Activated T-cell treated with anti-CD3 and anti-CD28 coated beads for 1 hour (primary cell): ENCODE measurements around the gene TDP2.
A peak's percentile ranks its signal among the peaks of the same experiment; 100 is the strongest.

Experiments
- DNase-seq: peaks from one replicate; pipeline ENCODE4 v3.0.0-alpha.2; 2020; ENCODE audit warnings: low read depth

The TDP2 gene, protein sequence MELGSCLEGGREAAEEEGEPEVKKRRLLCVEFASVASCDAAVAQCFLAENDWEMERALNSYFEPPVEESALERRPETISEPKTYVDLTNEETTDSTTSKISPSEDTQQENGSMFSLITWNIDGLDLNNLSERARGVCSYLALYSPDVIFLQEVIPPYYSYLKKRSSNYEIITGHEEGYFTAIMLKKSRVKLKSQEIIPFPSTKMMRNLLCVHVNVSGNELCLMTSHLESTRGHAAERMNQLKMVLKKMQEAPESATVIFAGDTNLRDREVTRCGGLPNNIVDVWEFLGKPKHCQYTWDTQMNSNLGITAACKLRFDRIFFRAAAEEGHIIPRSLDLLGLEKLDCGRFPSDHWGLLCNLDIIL

DNA sequence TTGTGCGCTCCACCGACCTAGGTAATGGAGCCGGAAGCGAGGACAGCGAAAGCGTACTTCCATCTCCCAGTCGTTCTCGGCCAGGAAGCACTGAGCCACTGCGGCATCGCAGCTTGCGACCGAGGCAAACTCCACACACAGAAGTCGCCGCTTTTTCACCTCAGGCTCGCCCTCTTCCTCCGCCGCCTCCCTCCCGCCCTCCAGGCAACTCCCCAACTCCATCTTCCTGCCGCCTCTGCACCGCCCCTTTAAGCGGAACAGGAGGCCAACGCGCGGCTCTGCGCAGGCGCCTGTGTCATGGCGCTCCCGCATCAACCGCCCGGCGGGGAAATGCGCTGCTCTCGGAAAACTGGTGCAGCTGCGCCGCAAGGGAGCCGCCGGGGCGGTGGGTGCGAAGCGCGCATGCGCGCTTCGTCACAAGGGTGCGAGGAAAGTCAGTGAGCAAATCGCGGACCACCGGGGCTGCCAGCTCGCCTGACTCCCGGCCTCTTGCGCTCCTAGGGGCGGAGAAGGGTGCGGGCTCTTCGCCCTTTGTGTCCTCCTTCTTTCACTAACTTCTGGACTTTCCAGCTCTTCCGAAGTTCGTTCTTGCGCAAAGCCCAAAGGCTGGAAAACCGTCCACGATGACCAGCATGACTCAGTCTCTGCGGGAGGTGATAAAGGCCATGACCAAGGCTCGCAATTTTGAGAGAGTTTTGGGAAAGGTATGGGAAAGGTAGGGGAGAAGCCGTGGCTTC is at the start of gene TDP2, which contains the start of gene ACOT13:
TDP2 (minus strand) TSS at position 259 of the 737 bp plus-strand sequence; CDS start at position 222, 37 bp downstream.
ACOT13 (plus strand) TSS at position 437 of the 737 bp plus-strand sequence; CDS start at position 624, 187 bp downstream.
- peak; percentile 94 for DNase-seq

DNA sequence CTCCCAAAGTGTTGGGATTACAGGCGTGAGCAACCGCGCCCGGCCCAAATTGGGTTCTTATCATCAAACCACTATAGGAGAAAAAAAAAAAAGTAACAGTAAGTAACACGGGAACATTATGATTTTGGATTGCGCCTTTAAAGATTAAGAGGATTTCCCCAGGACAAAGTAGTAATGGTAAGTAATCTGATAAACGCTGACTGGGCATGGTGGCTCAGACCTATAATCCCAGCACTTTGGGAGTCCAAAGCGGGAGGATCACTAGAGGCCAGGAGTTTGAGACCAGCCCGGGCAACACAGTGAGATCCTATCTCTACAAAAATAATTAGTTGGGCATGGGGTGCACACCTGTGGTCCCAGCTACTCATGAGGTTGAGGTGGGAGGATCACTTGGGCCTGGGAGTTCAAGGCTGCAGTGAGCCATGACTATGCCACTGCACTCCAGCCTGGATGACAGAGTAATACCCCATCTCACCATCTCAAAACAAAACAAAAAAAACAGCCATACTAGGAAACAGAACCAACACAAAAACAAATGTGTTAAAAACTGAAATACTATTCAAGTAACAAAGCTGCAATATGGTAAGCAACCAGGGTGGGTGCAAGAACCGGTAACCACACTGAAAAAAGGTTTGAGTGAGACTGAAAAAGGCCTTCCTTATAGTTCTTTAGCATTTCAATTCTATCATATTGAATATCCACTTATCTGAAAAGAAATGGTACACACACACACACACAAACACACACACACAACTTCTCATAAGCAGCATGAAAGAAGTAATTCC is 44.0 kb upstream of the TDP2 start:
- DNase-seq, result no peak

DNA sequence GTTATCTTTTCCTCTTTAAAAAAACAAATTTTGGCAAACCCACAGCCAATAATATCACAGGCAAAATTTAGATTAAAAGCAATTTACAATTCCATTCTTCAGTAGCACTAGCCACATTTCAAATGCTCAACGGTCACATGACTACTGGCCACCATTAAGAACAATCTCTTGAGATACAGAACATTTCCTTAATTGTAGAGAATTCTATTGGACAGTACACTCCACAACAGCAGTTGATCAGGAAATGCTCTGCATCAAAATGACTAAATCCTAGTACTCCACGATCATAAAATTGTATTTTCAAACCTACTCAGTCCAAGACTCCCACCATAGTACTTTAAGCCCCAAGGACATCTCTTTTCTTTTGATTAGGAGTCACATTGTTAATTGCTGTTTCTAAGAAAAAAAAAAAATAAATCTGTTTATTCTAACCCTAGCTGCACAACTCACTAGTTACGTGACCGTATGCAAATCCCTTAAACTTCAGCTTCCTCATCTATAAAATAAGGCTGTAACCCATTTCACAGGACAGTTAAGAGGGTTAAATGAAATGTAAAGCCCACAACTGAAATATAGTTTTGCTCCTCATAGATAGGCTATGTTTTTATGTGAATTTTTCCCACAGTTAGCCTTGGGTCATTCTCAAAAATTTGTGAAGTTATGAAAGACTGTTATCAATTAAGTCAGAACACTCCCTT is 42.5 kb upstream of the TDP2 start:
- DNase-seq, result no peak

DNA sequence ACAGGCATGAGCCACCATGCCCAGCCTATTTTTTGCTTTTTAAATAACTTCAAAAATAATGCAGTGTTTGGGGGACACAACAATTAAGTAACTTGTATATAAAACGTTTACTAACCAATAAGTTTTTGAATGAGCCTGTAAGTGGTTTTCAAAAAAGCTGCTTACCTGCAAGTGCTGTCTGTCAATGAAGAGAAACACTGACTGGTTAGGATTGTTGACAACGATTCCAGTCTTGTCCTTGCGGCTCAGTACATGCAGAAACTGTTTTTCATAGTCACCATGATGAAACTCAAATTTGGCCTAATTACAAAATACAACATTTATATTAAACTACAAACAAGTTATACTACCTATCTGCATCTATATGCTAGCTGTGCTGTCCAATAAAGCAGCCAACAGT is 41.9 kb upstream of the TDP2 start:
- no peak for DNase-seq

DNA sequence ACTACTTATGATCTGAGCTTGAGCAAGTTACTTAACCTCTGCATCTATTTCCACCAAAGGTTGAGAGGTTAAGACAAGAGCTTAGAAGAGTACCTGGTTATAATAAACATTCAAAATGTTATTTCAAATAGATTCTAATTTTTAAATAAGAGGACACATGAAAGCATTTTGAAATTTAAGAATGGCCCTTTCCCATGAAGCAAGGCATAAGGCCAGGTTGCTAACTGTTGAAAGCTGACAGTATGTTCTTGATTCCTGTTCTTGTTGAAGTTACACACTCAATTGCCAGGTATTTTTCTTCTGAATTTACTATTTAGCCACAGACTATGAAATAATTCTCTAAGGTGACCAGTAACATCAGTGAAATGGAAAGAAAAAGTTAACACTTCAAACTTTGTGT is 37.8 kb upstream of the TDP2 start:
- no peak for DNase-seq

DNA sequence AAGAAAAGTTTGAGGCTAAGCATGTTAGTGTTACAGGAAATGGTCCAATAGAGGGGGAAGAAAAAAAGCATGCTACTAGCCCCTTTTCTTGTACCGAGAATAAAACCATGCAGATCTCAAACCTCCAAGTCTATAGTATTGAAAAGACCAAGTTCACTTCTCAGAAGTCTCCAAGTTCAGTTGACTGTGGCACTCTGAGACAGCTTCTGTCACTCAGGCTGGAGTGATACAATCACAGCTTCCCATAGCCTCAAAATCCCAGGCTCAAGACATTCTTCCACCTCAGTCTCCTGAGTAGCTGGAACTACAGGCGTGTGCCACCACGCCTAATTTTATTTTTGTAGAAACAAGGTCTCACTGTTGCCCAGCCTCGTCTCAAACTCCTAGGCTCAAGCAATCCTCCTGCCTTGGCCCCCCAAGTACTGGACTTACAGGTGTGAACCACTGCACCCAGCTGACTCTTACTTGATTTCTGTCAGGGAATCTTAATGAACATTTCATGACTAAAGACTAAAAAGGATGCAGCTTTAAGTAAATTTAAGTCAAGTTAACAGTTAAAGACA is 36.1 kb upstream of the TDP2 start:
- no peak for DNase-seq

DNA sequence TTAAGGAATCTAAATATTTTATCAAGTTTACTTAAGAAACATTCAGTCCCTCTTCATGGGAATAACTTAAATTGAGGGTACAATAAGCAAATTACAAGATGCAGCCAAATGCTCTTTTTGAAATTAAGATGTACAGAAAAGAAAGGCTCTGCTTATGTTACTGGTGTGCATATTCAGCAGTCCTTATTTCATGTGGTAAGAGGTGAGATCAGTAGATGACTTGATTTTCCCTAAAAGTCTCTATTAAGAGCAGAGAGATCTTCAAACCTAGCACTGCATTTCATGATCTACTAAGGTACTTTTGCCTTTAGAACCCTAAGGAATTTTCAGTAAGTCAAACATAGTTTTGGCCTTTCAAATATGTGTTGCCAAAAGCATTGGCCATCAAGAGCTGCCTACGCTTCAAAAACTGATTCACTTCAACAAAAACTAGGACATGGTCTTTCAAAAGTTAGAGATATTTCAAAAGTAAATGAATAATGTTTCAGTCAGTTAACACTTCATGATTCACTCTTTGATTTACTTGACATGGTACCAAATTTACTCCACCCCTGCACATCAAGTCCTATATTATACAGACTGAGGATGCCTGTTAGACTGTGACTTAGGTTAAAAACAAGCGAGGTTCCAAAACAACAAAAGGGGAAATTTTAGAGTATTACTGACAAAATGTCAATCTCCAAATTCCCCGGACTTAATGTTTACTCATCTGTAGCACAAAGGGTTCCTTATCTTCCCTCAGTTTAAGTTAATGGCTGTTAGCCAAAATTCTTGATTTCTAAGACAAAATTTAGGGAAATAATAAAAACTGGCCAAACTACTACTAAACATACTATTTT is 33.0 kb upstream of the TDP2 start:
- DNase-seq, result no peak

DNA sequence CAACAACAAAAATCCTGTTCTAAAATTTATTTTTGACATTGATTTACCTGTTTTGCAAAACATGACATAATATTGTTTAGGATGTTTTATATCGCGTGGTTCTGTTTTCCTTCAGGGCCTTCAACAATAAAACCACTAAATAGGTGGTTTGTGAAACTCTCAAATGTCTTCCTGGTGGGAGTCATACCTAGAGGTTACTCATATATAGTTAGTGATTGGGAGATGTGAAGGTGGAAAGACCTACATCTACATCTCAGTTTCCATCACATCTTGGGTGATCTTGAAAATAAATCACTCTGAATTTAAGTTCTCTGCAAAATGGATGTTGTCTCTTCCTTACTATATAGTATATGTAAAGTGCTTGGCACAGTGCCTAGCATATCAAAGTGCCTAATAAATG is 29.4 kb upstream of the TDP2 start:
- DNase-seq, result no peak

DNA sequence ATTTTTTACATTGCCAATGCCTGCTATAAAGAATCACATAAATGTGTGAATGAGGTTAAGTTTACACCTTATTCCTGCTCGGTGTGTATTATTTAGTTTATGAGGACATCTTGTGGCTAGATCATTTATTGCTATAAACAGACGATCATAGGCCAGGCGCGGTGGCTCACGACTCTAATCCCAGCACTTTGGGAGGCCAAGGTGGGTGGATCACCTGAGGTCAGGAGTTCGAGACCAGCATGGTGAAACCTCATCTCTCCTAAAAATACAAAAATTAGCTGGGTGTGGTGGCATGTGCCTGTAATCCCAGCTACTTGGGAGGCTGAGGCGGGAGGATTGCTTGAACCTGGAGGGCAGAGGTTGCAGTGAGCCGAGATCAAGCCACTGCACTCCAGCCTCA is 28.9 kb upstream of the TDP2 start:
- DNase-seq, result peak; percentile 20

DNA sequence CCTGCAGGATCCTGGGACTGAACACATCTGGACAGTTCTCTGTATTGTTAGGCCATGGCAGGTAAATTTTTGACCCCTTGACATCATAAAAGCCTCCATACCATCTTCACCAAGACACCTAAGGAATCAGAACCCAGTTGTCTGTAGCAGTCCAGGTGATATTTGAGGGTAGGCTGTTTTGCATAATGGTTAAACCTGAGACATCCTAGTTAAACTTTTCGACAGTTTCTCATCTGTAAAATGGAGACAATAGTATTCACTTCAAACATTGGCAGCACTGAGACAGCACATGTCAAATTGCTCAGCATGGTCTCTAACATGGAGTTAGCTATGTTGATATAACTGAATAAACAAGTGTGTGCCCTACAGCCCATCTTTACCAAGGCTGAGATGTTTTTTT is 27.5 kb upstream of the TDP2 start:
- no peak for DNase-seq

DNA sequence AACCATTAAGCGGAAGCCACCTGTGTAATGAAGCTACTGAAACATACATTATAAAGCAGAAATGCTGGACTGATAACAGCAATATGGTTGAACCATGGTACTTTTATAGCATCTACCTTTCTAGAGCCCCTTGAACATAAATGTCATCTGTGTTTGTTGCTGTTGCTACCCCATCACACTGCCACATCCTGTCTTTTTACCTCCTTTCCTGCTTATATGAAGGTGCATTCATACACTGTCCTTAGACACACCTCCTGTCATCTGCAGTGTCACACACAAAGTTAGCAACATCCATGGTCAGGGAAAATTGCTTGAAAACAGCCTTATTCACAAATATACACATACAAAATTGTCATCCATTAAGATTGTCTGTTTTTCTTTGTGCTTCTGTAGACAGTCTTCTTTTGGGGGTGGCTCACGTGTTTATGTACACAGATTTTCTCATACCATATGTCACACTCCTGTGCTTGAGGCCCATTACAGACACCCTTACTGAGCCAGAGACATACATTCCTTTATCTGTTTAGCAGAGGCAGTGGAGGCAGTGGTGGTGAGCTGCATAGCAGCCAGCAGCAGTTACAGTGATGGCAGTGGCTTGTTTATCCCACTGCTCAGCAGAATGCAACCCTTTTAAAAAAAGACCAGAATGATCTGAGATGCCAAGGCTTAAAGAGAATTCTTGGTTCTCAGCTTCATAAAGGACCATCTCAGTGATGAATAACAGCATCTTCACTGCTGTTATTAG is 26.3 kb upstream of the TDP2 start:
- no peak for DNase-seq

DNA sequence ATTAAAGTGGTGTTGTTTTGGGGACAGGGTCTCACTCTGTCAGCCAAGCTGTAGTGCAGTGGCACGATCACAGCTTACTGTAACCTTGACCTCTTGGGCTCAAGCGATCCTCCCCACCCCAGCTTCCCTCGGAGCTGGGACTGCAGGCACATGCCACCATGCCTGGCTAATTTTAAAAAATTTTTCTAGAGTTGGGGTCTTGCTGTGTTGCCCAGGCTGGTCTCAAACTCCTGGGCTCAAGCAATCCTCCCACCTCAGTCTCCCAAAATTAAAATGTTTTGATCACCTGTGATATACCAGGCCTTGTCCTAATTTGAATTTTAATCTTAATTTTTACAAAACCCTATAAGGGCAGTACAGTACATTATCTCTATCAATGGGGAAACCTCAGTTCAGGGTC is 25.7 kb upstream of the TDP2 start:
- DNase-seq, result no peak

DNA sequence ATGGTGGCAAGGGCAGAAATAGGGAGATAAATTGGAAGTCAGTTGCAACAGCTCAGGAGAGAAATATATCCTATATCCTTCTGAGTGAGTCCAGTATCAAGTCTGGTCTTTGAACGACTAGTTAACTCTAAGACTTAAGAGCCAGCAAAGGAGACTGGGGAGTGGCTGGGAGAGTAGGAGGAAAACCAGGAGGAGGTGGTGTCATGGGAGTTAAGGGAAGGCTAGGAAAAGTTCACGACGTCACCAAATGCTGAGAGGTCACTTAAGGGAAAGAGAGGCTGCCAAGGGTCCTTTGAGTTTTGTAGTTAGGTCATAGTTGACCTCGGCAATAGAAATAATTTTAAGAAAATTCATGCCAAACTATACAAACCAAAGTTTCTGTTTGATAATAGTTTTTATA is 25.3 kb upstream of the TDP2 start:
- no peak for DNase-seq

DNA sequence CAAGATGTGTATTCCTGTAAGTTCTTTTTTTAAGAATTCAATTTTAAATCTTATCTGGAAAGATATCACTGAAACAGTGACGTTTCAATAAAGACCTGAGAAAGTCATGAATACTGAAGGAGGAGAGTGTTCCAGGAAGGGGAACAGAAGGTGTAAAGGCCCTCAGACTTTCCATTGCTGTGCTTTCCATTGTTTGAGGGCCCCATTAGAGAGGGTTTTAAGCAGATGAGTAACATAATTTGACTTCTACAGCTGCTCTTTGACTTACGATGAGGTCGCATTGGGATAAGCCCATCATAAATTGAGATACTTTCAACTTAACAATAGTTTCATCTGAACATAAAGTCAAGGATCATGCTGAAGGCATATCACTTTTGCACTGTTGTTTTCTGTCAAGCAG is 24.9 kb upstream of the TDP2 start:
- DNase-seq, result no peak

DNA sequence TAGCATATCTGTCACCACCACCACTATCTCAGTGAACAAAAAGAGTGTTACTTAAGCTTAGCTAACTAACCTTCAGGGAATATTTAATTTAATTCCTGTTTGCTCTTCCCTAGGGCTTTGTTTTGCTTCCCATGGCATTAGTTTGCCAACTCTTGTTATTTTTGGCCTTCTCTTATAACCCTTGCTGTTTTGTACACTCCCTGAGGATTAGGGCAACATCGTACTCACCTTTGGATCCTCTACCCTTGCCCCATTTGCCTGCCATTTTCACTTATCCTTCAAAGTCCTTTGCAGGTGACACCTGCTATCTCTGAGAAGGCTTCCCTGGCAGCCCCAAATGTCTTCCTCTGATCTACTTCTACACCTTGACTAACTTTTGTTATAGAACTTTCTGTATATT is 23.9 kb upstream of the TDP2 start:
- no peak for DNase-seq

DNA sequence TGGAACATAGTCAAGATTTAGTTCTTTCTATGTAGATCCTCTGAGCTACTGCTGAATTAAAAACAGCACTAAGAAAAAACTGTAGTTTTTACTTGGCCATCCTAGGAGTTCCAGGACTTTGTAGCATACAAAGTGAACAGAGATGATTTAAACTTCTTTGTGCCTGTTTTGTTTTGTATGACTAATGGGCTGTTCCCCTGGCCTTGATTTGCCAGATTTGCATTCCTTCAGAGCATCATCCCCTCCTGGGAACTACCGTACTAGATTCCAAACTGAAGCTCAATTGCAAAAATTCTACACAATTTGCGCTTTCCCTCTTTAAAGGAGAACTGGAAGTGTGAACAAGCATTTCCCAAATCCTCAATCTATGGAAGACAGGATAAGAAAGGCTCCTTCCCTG is 23.3 kb upstream of the TDP2 start:
- no peak for DNase-seq

DNA sequence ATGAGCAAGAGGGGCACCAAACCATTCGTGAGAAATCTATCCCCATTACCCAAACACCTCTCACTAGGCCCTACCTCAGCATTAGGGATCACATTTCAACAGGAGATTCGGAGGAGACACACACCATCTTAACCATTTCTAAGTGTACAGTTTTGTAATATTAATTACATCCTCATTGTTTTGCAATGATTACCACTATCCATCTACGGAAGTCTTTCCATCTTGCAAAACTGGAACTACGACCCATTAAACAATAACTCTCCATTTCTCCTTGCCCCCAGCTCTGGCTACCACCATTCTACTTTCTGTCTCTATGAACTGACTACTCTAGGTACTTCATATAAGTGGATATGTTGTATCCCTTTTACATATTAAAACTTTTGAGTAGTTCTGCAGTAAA is 20.2 kb upstream of the TDP2 start:
- no peak for DNase-seq

DNA sequence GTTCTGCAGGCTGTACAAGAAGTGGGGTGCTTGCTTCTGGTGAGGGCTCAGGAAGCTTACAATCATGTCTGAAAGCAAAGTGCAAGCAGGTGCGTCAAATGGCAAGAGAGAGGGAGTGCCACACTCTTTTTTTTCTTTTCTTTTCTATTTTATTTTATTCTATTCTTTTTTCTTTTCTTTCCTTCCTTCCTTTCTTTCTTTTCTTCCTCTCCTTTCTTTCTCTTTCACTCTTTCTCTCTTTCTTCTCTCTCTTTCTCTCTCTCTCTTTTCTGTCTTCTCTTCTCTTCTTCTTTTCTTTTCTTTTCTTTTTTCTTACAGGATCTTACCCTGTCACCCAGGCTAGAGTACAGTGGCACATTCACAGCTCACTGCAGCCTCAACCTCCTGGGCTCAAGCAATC is 19.7 kb upstream of the TDP2 start:
- no peak for DNase-seq

DNA sequence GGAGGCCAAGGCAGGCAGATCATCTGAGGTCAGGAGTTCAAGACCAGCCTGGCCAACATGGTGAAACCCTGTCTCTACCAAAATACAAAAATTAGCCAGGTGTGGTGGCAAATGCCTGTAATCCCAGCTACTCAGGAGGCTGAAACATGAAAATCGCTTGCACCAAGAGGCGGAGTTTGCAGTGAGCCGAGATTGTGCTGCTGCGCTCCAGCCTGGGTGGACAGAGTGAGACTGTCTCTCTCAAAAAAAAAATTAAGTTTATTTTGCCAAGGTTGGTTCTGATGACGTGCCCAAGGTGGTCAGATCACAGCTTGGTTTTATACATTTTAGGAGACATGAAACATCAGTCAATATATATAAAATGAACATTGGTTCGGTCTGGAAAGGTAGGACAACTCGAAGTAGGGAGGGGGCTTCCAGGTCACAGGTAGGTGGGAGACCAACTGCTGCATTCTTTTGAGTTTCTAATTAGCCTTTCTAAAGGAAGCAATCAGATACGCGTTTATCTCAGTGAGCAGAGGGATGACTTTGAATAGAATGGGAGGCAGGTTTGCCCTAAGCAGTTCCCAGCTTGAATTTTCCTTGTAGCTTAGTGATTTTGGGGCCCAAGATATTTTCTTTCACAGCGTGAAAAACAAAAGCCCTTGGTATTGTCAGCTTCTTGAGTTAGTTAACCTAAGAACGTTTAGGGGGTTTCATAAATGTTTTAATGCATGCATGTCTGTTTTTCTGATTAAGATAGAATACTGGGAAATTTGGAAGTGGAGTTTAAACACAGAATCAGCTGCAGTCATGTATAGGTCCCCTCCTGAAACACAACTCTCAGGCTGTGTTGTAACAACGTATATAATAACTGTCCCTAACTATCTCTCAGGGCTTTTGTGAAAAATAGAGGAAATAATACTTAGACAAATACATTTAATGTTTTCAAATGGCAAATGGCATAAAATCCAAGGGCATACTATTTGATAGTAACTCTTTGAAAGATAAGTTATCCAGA is 16.9 kb upstream of the TDP2 start:
- DNase-seq, result no peak
